Cardiac muscle cell (in vitro differentiated cells and primary cell): ENCODE results near the gene KLHL8. TPM values are rescaled to one million over a fixed set of nuclear protein-coding genes. Genes with fewer than 3 reads are reported as not detected.
A peak's percentile ranks its signal among the peaks of the same experiment; 100 is the strongest.
"Not testable (repeated sequence)": the region's sequence is repeated elsewhere in the genome, so short reads cannot be mapped to it uniquely, and the experiment has no call there.

ENCODE experiments used
- DNase-seq, 2 donors: peaks; one replicate each; pipeline versions ENCODE4 v3.0.0 to v3.0.0-alpha.2; 2010 to 2017; ENCODE audit warnings: low read depth in 1 of 2, low spot score in 1 of 2
- H3K27ac ChIP-seq: fragments of 200-600 bp; sonication (generic); 2 replicates; pipeline ENCODE4 v1.5.1; 2016
- H3K27me3 ChIP-seq: fragments of 200-600 bp; sonication (generic); 2 replicates; pipeline ENCODE4 v1.6.0; 2016; ENCODE audit warnings: control low read depth
- H3K36me3 ChIP-seq: fragments of 200-600 bp; sonication (generic); 2 replicates; pipeline ENCODE4 v1.5.1; 2016; ENCODE audit warnings: control low read depth
- H3K4me1 ChIP-seq: fragments of 200-600 bp; sonication (generic); 2 replicates; pipeline ENCODE4 v1.8.1; 2017; ENCODE audit warnings: low read depth, mild to moderate bottlenecking, mixed run types
- H3K4me3 ChIP-seq: fragments of 200-600 bp; sonication (generic); 2 replicates; pipeline ENCODE4 v1.5.1; 2016; ENCODE audit warnings: mild to moderate bottlenecking
- H3K9me3 ChIP-seq: fragments of 200-600 bp; sonication (generic); 2 replicates; pipeline ENCODE4 v1.5.1; 2017; ENCODE audit warnings: low read depth, mild to moderate bottlenecking, control low read depth
- polyA plus RNA-seq: library from polyadenylated mRNA; unstranded; fragments of >200 nt; fragmentation: Nextera tagmentation; extraction: Ambion mirVana; gene quantifications from 2 replicates; pipeline ENCODE4 v1.2.1, GENCODE V29; 2016
- total RNA-seq: library from RNA; depleted of rRNA; stranded (reverse); fragments of >200 nt; gene quantifications from 2 replicates; pipeline ENCODE4 v1.2.3, GENCODE V29; 2016
- TF ChIP-seq, protein P1 (sequence below): IDR thresholded peaks from 2 replicates; pipeline ENCODE4 v1.5.1; 2012; ENCODE audit warnings: low read depth, mild to moderate bottlenecking, low read length

Gene KLHL8
- total and polyA plus RNA-seq, 2 experiments from 2014 or later = 5.4 to 8.0 TPM

DNA sequence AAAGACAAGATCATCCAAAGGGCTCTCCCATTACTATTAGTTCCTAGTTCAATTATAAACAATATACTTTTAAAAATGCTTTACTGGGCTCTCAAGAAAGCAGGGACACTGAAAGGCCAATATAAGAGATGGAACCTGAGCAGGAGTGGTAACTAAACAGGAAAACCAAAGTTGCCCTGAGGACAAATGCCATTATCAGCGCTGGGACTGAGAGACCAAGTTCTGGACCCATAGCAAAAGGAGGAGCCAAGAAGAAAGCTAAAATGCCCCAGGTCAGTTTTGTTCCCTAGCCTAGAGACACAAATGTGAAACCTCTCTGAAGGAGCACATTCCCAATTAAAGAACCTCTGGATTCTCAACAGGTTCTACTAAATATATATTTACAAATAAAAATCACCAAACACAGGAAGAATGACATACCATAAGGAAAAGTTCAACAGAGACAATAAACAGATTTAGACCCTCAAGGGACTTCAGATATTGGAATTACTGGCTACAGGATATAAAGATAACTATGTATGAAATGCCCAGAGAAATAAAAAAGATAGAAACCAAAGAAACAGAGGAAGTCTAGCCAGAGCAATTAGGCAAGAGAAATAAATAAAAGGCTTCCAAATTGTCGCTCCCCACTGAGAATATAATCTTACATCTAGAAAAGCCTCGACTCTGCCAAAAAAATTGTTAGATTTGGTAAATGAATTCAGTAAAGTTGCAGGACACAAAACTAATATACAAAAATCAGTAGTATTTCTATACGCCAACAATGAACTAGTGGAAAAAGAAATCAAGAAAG, 67.1 kb downstream of the KLHL8 start:
- DNase-seq = no peak
- Histone ChIP-seq H3K4me1 (no peaks in the 10 kb centered on the region), H3K9me3 (no peaks in the 10 kb centered on the region), H3K36me3 (no peaks in the 10 kb centered on the region), H3K27me3 (no peaks in the 10 kb centered on the region), H3K27ac (no peak overlapping the region), H3K4me3 (no peak overlapping the region)
- TF ChIP-seq, protein P1, sequence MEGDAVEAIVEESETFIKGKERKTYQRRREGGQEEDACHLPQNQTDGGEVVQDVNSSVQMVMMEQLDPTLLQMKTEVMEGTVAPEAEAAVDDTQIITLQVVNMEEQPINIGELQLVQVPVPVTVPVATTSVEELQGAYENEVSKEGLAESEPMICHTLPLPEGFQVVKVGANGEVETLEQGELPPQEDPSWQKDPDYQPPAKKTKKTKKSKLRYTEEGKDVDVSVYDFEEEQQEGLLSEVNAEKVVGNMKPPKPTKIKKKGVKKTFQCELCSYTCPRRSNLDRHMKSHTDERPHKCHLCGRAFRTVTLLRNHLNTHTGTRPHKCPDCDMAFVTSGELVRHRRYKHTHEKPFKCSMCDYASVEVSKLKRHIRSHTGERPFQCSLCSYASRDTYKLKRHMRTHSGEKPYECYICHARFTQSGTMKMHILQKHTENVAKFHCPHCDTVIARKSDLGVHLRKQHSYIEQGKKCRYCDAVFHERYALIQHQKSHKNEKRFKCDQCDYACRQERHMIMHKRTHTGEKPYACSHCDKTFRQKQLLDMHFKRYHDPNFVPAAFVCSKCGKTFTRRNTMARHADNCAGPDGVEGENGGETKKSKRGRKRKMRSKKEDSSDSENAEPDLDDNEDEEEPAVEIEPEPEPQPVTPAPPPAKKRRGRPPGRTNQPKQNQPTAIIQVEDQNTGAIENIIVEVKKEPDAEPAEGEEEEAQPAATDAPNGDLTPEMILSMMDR = no peak

DNA sequence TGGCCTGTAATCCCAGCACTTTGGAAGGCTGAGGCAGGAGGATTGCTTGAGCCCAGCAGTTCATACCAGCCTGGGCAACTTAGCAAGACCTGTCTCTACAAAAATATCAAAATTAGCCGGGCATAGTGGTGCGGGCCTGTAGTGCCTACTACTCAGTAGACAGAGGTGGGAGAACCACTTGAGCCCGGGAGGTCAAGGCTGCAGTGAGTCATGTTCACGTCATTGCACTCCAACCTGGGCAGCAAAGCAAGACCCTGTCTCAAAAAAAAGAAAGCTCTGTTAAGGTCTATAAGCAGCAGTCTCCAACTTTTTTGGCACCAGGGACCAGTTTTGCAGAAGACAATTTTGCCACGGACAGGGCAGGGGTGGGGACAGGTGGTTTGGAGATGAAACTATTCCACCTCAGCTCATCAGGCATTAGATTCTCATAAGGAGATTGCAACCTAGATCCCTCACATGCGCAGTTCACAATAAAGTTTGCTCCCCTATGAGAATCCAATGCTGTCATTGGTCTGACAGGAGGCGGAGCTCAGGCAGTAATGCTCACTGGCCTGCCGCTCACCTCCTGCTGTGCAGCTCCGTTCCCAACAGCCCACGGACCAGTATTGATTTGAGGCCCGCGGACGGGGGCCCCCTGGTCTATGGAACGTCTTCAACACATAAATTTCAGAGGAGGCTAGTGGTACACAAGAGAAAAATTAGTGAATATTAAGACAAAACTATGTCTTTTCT, 67.9 kb downstream of the KLHL8 start:
- no peaks in the 10 kb centered on the region for H3K9me3 ChIP-seq
- H3K4me3 ChIP-seq = no peak overlapping the region
- no peaks in the 10 kb centered on the region for H3K36me3 ChIP-seq
- TF ChIP-seq, protein P1 = no peak
- H3K27me3 ChIP-seq = no peaks in the 10 kb centered on the region
- no peak overlapping the region for H3K27ac ChIP-seq
- no peaks in the 10 kb centered on the region for H3K4me1 ChIP-seq
- DNase-seq = no peak

DNA sequence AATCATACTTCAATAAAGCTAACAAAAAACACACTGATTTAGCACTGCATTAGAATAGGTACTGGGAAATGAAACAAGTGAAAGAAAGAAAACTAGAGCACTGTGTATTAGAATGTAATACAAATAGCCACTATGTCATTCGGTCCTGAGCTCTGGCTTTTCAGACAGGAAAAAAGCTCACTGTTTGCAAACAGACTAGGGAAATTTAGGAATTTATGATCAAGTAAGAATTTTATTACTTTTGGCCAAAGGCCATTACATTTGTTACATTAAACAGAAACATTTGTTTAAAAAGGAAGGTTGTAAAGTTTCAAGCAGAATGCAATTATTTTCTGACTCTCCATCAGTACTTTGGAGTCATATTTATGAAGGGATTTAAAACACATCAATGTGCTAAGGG, 68.7 kb downstream of the KLHL8 start:
- TF ChIP-seq, protein P1 = no peak
- H3K4me3 ChIP-seq = no peak overlapping the region
- no peaks in the 10 kb centered on the region for H3K27me3 ChIP-seq
- no peak overlapping the region for H3K27ac ChIP-seq
- H3K9me3 ChIP-seq = no peaks in the 10 kb centered on the region
- no peaks in the 10 kb centered on the region for H3K4me1 ChIP-seq
- no peak for DNase-seq
- no peaks in the 10 kb centered on the region for H3K36me3 ChIP-seq

DNA sequence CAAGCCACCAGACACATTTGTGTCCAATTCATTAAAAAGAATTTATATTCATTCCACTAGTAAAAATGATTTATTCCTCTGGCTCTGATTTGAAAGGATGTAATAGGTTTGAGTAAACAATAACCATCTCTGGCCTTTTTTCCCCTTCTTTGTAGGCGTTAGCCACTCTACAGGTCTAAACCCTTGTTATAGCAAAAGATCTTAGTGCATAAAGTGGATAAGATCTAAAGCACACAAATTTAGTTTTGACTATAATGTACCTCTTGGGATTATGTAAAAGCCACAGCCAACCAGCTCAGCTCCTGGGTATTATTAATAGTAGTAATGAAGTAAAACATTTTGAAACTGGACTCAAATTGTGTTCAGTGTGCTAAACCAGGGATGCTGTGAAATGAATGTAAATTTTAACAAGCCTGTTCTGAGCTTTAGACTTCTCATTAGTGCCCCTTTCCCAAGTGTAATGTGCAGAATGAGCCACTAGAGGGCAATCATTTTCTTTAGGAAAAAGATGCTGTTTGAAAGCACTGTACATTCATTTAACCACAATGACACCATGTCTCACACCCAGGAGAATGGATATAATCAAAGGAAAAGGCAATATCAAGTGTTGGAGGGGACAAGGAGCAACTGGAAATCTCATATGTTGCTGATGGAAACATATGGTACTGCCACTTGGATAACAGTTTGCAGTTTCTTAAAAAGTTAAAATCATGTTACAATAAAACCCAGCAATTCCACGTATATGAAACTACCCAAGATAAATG, 69.7 kb downstream of the KLHL8 start:
- H3K36me3 ChIP-seq = no peaks in the 10 kb centered on the region
- H3K4me1 ChIP-seq = no peaks in the 10 kb centered on the region
- no peaks in the 10 kb centered on the region for H3K9me3 ChIP-seq
- DNase-seq = peak; percentile 79 to 82
- TF ChIP-seq, protein P1 = peak; percentile 84
- H3K4me3 ChIP-seq = no peak overlapping the region
- H3K27ac ChIP-seq = no peak overlapping the region
- H3K27me3 ChIP-seq = no peaks in the 10 kb centered on the region

DNA sequence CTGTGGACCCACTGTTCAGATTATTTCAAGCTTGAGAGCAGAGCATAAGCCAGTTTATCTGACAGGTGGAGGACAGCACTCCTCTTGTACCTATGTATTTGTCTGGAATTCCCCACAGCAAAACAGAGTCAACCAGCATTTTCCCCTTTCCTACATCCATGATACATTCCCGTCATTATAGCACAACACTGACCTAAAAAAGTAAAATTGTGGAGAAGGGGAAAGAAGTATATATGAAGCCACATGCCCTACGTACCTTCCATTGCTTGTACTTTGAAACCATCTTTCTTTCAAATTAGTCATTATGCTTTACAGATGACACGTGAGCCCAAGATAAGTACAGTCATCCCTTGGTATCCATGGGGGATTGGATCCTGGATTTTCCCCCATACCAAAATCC, 73.3 kb downstream of the KLHL8 start:
- no peak overlapping the region for H3K27ac ChIP-seq
- no peaks in the 10 kb centered on the region for H3K27me3 ChIP-seq
- H3K9me3 ChIP-seq = no peaks in the 10 kb centered on the region
- no peaks in the 10 kb centered on the region for H3K4me1 ChIP-seq
- no peak for DNase-seq
- TF ChIP-seq, protein P1 = no peak
- peaks cover 3% of the 10 kb centered on the region for H3K36me3 ChIP-seq
- H3K4me3 ChIP-seq = no peak overlapping the region

DNA sequence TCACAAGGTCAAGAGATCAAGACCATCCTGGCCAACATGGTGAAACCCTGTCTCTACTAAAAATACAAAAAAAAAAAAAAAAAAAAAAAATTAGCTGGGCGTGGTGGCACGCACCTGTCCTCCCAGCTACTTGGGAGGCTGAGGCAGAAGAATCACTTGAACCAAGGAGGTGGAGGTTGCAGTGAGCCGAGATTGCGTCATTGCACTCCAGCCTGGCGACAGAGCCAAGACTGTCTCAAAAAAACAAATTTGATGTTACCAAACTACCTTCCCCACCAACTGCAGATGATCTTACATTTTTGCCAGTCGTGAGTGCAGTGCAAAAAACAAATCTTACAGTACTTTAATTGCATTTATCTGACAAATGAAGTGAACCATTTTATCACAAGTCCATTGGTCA, 74.5 kb downstream of the KLHL8 start:
- not testable (repeated sequence) for H3K36me3 ChIP-seq

More for the DNA sequence above, 74.5 kb downstream of the KLHL8 start:
- not testable (repeated sequence) for DNase-seq, H3K4me3 ChIP-seq, H3K9me3 ChIP-seq, H3K27me3 ChIP-seq, H3K4me1 ChIP-seq, H3K27ac ChIP-seq
